Activated CD4-positive, CD25-positive, alpha-beta regulatory T cell treated with anti-CD3 and anti-CD28 coated beads, Interleukin-2, amount 50 U/mL, for 24 hours (primary cell): ENCODE data around the gene RAB32.
A peak's percentile ranks its signal among the peaks of the same experiment; 100 is the strongest.
"Not testable (repeated sequence)": the region's sequence is repeated elsewhere in the genome, so short reads cannot be mapped to it uniquely, and the experiment has no call there.

Experiments
- ATAC-seq, 2 donors: fragments of 150-1000 bp; cut with Tn5 transposase; one replicate each; pipeline ENCODE4 v1.10.0; 2021; ENCODE audit warnings: mild to moderate bottlenecking in 1 of 2, moderate library complexity in 1 of 2

RAB32 gene

DNA sequence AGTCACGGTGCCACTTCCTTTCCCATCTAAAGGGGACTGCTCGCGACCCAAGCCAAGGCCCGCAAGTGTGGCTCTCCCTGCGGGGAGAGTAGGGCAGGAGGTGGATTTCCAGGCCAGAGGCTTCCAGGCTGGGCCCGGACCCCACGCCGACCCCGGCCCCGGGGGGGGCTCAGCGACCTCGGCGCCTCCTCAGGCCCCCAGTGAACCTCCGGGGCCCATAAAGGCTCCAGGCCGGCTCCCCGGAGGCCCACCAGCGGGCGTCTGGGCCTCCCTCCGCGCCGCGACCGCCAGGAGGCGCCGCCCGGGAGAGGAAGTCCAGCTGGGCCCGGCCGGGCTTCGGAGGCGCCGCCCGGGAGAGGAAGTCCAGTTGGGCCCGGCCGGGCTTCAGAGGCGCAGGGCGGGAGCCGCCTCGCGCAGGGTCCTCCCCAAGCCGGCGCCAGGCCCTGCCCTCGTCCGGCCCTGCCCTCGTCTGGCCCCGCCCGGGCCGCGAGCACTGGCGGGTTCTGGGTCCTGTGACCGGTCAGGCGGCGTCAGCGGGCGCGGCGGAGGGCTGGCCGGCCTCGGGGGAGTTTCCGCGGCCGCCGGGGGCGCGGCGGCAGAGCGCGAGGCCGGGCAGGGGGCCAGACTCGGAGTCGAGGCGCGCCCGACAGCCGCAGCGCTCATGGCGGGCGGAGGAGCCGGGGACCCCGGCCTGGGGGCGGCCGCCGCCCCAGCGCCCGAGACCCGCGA, at the start of gene RAB32:
RAB32 (plus strand) TSS at position 623 of the 729 bp plus-strand sequence; CDS start at position 662, 39 bp downstream.
- ATAC-seq, result peak; percentile 22 to 59

DNA sequence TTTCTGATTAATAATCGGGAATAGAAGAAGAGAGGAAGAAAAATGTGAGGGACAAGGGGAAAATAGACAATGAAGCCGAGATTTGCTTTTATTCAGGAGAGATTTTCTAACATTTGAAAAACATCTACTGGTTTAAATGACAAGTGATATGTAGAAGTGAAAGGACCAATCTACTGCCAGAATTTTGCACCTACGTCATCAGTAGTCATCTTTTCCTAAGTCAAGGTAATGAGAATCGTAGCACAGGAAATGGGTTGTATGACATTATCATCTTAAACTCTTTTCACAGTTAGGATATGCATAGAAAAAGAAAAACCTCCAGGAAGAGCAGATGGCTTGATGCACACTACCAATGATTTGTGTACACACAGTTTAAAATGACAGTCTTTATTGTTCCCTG, 45.3 kb upstream of the RAB32 start:
- no peak for ATAC-seq

GRCh38 chr6:146503096-146503495, 40.5 kb upstream of the RAB32 start:
- no peak for ATAC-seq

DNA sequence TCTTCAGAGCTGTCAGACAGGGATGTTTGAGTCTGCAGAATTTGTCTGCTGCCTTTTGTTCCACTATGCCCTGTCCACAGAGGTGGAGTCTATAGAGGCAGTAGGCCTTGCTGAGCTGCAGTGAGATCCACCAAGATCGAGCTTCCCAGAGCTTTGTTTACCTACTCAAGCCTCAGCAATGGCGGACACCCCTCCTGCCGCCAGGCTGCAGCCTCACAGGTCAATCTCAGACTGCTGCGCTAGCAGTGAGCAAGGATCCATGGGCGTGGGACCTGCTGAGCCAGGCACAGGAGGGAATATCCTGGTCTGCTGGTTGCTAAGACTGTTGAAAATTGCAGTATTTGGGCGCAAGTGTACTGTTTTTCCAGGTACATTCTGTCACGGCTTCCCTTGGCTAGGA, 28.4 kb upstream of the RAB32 start:
- ATAC-seq, result no peak

GRCh38 chr6:146526192-146526591, 17.4 kb upstream of the RAB32 start:
- no peak for ATAC-seq

GRCh38 chr6:146532702-146533101, 10.9 kb upstream of the RAB32 start:
- ATAC-seq, result no peak

- no peak for ATAC-seq
These were observed 787 bp upstream of the RAB32 start for GRCh38 chr6:146542881-146543210.

DNA sequence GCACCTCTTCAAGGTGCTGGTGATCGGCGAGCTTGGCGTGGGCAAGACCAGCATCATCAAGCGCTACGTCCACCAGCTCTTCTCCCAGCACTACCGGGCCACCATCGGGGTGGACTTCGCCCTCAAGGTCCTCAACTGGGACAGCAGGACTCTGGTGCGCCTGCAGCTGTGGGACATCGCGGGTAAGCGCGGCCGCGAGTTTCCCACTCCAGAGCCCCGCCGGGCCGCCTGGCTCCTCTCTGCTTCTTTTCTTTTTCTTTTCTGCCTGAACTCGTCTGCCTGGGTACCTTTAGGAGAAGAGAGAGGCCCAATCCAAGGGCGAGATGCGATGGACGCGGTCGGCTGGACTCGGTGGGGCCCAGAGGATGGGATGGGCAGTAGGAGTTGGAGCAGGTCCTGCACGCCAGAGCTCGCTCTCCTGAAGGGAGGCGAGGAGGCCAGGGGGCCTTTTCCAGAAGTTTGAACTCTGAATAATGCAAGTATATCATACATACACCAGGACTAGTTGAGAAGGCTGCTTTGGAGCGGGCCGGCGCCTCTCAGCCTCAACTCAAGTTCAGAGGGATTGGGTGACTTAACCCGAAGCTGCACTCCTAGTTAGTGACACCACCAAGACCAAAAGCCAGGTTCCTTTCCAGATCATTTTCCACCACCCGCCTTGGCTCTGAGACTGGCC, 445 bp downstream of the RAB32 start:
- no peak for ATAC-seq

DNA sequence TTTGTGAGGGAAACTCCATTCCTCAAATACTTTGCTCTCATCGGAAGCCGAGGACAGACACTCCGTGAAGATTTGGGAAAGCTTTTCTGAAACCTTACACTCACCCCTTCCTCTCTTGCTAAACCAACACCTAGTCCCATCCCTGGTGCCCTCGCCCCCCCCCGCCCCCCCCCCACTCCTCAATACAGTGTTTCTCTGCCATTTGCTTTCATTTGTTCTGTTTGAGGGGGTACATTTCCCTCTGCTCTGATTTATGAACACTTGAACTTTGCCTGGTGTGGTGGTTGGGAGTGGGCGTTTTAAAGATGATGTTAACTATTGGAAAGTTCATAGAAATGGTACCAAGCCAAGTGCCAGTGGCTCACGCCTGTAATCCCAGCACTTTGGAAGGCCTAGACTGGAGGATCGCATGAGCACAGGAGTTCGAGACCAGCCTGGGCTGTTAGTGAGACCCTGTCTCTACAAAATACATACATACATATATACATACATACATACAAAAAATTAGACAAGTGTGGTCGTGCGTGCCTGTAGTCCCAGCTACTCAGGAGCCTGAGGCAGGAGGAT, 1.1 kb downstream of the RAB32 start:
- no peak for ATAC-seq

- no peak for ATAC-seq
These were observed 1.9 kb downstream of the RAB32 start for GRCh38 chr6:146545581-146545980.

GRCh38 chr6:146546443-146547043, 2.9 kb downstream of the RAB32 start:
- no peak for ATAC-seq

DNA sequence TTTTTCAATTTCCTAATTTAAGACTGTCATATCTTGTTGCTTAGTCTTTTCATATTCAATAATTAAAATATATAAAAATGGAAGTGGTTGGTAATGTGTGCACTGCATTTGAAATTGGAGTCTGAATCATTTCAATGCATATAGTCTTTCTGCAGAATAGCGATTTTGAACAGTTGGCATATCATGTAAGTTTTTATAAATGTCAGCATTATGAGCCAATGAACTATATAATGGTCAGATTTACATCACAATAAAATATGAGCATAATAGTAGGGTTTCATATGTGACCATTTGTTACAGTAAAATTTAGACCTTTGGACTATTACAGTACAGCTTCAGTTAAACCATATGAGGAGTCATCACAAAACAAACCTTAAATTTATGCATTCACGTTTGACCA, 4.3 kb downstream of the RAB32 start:
- ATAC-seq, result no peak

GRCh38 chr6:146548898-146549374, 5.3 kb downstream of the RAB32 start:
- ATAC-seq, result no peak

GRCh38 chr6:146550911-146551310, 7.3 kb downstream of the RAB32 start:
- no peak for ATAC-seq

DNA sequence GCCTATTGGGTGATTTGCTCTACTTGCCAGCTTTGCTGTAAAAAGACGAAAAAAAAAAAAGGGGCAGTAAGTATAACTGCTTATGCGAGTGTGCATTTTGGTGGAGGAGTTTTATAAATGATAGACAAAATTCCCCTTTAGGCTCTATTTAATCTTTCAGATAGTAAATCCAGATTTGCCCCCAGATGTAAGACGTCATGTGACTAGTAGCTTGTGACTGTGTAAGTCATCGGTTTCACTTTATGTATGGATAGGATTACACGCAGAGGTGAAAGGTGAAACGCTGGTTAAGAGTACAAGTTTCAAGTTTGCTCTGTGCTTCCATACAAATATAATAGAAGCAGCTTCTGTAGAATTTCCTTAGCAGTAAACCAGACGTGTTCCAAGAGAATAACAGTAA, 7.9 kb downstream of the RAB32 start:
- ATAC-seq, result no peak

- no peak for ATAC-seq
These were observed 9.9 kb downstream of the RAB32 start for GRCh38 chr6:146553377-146554135.

GRCh38 chr6:146560607-146561006, 17.0 kb downstream of the RAB32 start:
- ATAC-seq, result no peak

DNA sequence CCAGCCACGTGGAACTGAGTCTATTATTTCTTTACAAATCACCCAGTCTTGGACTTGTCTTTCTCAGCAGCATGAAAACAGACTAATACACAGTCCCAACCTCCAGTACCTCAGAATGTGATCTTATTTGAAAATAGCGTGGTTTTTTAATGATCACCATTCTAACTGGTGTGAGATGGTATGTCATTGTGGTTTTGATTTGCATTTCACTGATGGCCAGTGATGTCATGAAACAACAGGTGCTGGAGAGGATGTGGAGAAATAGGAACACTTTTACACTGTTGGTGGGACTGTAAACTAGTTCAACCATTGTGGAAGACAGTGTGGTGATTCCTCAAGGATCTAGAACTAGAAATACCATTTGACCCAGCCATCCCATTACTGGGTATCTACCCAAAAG, 23.0 kb downstream of the RAB32 start:
- ATAC-seq, result not testable (repeated sequence)

GRCh38 chr6:146568619-146569018, 25.0 kb downstream of the RAB32 start:
- not testable (repeated sequence) for ATAC-seq

GRCh38 chr6:146574211-146574610, 30.6 kb downstream of the RAB32 start:
- ATAC-seq, result no peak

DNA sequence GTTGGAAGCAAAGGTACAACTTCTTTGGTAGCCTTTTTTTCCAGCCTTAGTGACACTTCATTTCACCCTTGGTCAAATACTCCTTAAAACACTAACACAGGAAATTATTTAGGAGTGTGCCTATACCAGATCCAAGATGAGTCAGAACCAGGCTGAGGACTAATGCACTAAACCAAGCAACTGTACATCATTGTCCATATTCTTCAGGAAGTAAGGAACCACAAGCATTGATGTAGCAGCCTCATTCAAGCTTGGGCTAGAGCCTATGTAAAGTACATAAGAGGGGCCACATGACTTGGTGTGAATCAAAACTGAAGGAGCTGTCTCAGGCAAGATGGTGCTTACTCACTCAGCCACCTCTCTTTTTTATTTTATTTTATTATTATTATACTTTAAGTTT, 34.4 kb downstream of the RAB32 start:
- ATAC-seq, result no peak

DNA sequence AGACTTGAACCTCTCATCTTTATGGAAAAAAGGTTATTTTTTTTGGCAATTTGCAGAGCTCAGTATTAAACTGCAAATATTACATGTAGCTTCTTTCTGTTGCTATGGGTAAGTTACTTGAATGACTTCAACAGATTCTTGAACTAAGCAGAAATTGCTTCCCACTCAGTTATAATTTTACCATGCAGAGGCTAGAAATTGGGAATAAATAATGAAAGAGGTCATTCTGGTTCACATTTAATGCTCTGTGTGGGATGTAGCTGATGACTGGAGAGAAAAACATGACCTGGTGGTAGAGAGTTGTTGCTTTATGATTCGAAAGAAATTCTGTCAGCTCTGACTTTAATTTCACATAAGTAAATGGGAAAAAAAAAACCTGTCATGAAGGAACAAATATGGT, 38.3 kb downstream of the RAB32 start:
- no peak for ATAC-seq

DNA sequence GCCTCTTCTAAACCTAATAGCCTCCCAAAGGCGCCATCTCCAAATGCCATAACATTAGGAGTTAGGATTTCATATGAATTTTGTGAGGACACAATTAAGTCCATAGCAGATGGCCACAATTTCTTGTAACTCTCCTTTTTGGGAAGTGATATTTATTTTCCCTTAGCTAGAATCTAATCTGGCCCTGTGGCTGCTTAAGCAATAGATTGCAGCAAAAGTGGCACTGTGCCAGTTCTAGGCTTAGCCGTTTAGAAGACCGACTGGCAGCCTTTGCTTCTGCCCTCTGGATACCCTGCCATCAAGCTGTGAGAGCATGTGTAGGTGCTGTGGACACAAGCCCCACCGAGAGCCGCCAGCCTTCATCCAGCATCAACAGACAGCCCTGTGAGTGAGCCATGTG, 39.2 kb downstream of the RAB32 start:
- ATAC-seq, result no peak
